ENCODE measurements around the gene COL4A2. TPM values are rescaled to one million over a fixed set of nuclear protein-coding genes. Genes with fewer than 3 reads are reported as not detected.
"Not testable (repeated sequence)": the region's sequence is repeated elsewhere in the genome, so short reads cannot be mapped to it uniquely, and the experiment has no call there.

Gene COL4A2
- total and polyA plus RNA-seq, 2 experiments from 2014 or later: 146 to 455 TPM

DNA sequence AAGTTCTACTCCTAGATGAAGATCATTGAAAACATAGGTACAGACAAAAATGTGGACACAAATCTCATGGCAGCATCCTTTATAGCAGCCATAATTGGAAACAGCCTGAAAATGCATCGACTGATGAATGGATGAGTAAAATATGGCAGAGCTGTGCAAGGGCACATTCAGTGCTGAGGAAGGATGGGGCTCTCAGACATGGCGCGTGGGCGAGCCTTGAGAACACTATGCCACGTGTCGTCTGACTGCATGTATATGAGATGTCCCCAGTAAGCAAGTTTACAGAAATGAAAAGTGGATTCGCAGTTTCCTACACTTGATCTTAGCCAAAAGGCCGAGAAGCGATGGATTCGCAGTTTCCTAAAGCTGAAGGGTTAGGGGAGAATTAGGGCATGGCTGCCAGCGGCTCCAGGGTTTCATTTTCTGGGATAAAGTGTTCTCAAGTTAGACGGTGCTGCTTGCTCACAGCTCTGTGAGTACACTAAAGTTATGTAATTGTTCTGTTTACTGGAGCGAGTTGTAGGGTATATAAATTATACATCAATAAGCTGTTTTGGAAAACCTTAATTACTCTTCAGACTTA, 176.4 kb downstream of the COL4A2 start:
- in situ Hi-C loops (cut with MboI): no loop called here
- 78 to 84% methylated on average over 13 of the region's 13 CpGs for WGBS, 2 experiments (ENCODE audit: low coverage in 1 of 2, low lambda C conversion rate in 2 of 2, missing lambda C conversion rate in 2 of 2)
- Histone ChIP-seq H3K9me3 (ENCODE audit: low read depth) (no peaks in the 10 kb centered on the region), H3K4me1 (ENCODE audit: insufficient read depth) (no peaks in the 10 kb centered on the region), H3K9ac (no peak overlapping the region), H3K27me3 (replicated peaks; ENCODE audit: insufficient read depth) (no peaks in the 10 kb centered on the region), H3K9me2 (ENCODE audit: insufficient read depth) (no peaks in the 10 kb centered on the region), H3K4me2 (ENCODE audit: unreplicated experiment) (no peak overlapping the region), H3K27ac (no peak overlapping the region), H3F3A (ENCODE audit: insufficient read depth) (no peaks in the 10 kb centered on the region), H2AFZ (no peak overlapping the region), H3K4me3 (no peak overlapping the region), H4K20me1 (ENCODE audit: insufficient read depth) (no peaks in the 10 kb centered on the region), H3K36me3 (ENCODE audit: low read depth) (no peaks in the 10 kb centered on the region), H3K79me2 (ENCODE audit: insufficient read depth) (no peaks in the 10 kb centered on the region)
- no peak for DNase-seq
- TF ChIP-seq EZH2 (IDR thresholded peaks at IDR 0.05; ENCODE audit: insufficient read depth, poor library complexity, severe bottlenecking): no peak
- TF ChIP-seq EZH2phosphoT487 (IDR thresholded peaks at IDR 0.05; ENCODE audit: insufficient read depth, low read depth): no peak

DNA sequence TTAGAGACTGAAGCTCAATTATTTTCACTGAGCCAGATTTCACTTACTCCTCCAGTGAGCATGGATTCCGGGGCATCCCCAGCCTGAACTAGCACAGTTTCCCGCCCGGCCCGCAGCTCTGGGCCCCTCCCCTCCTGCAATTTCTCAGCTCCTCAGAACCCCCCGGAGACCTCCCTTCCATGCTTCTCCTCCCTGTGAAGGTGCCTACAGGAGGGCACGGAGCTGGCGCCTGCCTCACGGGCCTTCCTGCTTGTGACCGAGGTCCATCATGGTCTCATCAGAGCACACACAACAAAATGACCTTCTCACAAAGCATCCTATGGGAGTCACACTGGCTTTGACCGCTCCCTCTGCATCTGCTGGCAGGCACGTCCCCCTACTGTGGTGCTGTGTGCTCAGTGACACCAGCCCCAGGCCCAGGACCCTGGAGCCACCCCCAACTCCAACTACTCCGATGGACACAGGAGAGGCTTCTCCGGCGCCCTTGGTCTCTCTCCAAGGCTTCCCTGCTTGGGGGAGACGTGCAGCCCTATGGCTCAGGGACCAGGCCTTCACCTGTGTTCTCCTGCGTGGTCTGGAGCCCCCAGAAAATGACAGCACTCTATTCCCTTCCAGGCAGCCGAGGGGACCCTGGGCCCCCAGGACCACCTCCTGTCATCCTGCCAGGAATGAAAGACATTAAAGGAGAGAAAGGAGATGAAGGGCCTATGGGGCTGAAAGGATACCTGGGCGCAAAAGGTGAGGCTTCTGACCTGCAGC, 177.4 kb downstream of the COL4A2 start:
- TF ChIP-seq EZH2phosphoT487 (IDR thresholded peaks at IDR 0.05; ENCODE audit: insufficient read depth, low read depth): no peak
- Histone ChIP-seq H3K27ac (no peak overlapping the region), H2AFZ (no peak overlapping the region), H3K9ac (no peak overlapping the region), H3K4me3 (no peak overlapping the region), H3K9me3 (ENCODE audit: low read depth) (no peaks in the 10 kb centered on the region), H3K27me3 (replicated peaks; ENCODE audit: insufficient read depth) (no peaks in the 10 kb centered on the region), H4K20me1 (ENCODE audit: insufficient read depth) (no peaks in the 10 kb centered on the region), H3K4me1 (ENCODE audit: insufficient read depth) (no peaks in the 10 kb centered on the region), H3F3A (ENCODE audit: insufficient read depth) (no peaks in the 10 kb centered on the region), H3K4me2 (ENCODE audit: unreplicated experiment) (no peak overlapping the region), H3K79me2 (ENCODE audit: insufficient read depth) (no peaks in the 10 kb centered on the region), H3K9me2 (ENCODE audit: insufficient read depth) (no peaks in the 10 kb centered on the region), H3K36me3 (ENCODE audit: low read depth) (no peaks in the 10 kb centered on the region)
- no peak for DNase-seq
- in situ Hi-C loops (cut with MboI): no loop called here
- WGBS, 2 experiments (ENCODE audit: low coverage in 1 of 2, low lambda C conversion rate in 2 of 2, missing lambda C conversion rate in 2 of 2): 85 to 86% methylated on average over 14 to 18 of the region's 18 CpGs

DNA sequence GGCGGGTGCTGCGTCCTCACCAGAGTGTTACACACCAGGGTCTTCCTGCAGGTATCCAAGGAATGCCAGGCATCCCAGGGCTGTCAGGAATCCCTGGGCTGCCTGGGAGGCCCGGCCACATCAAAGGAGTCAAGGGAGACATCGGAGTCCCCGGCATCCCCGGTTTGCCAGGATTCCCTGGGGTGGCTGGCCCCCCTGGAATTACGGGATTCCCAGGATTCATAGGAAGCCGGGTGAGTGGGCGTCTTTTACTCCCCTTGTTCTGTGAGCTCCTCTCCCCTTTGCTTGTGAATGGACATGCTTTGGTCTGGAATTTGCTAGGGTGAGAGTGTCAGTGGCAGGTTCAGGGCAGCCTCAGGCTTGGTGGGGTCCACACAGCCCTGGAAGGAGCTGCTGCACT, 178.5 kb downstream of the COL4A2 start:
- in situ Hi-C loops (cut with MboI): no loop called here
- TF ChIP-seq EZH2phosphoT487 (IDR thresholded peaks at IDR 0.05; ENCODE audit: insufficient read depth, low read depth) (no peak), EZH2 (IDR thresholded peaks at IDR 0.05; ENCODE audit: insufficient read depth, poor library complexity, severe bottlenecking) (no peak)
- H3K9me2 ChIP-seq (ENCODE audit: insufficient read depth): no peaks in the 10 kb centered on the region
- no peaks in the 10 kb centered on the region for H4K20me1 ChIP-seq (ENCODE audit: insufficient read depth)
- no peak for DNase-seq
- no peak overlapping the region for H3K4me2 ChIP-seq (ENCODE audit: unreplicated experiment)
- H3K79me2 ChIP-seq (ENCODE audit: insufficient read depth): no peaks in the 10 kb centered on the region
- no peaks in the 10 kb centered on the region for H3K27me3 ChIP-seq (replicated peaks; ENCODE audit: insufficient read depth)
- H3K4me3 ChIP-seq: no peak overlapping the region
- no peak overlapping the region for H3K9ac ChIP-seq
- no peak overlapping the region for H2AFZ ChIP-seq
- no peaks in the 10 kb centered on the region for H3K4me1 ChIP-seq (ENCODE audit: insufficient read depth)
- H3K27ac ChIP-seq: no peak overlapping the region
- WGBS, 2 experiments (ENCODE audit: low coverage in 1 of 2, low lambda C conversion rate in 2 of 2, missing lambda C conversion rate in 2 of 2): 68 to 71% methylated on average over 9 of the region's 9 CpGs
- H3K9me3 ChIP-seq (ENCODE audit: low read depth): no peaks in the 10 kb centered on the region
- no peaks in the 10 kb centered on the region for H3F3A ChIP-seq (ENCODE audit: insufficient read depth)
- no peaks in the 10 kb centered on the region for H3K36me3 ChIP-seq (ENCODE audit: low read depth)

DNA sequence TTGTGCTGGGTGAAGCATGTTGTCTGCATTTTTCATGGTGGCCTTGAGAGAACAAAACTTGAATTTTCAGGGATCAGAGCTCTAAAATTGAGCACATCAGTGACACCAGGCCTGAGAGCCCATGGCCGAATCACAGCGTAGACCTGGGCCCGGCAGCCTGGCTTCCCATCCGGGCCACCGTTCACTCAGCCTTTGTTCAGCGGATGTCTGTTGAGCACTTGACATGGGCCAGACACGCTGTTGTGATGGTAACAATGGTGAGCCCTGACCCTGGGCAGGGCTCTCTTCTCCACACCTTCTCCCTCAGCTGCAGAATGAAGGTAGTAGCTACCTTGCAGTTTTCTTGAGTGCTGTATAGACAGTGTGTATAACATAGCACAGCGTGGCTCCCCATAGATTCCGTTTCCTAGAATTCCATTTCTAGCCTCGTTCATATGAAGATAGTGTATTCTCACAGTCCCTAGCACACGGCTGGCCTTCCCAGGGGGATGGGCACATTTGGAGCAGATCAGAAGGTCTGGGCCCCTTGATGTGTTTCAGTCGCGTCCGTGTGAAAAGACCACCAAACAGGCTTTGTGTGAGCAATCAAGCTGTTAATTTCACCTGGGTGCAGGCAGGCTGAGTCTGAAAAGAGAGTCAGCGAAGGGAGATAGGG, 179.1 kb downstream of the COL4A2 start:
- no peaks in the 10 kb centered on the region for H3K9me2 ChIP-seq (ENCODE audit: insufficient read depth)
- in situ Hi-C loops (cut with MboI): no loop called here

DNA sequence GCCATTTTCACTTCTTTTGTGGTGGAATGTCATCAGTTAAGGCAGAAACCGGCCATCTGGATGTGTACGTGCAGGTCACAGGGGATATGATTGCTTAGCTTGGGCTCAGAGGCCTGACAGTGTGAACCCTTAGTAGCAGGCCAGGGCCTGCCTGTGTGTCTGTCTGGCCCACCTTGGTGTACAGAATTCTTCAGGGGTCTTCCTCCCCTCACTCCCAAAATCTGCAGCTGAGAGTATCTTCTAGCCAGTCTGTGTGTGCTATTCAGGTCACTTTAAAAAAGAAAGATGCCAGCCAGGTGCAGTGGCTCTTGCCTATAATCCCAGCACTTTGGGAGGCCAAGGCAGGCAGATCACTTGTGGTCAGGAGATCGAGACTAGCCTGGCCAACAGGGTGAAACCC, 179.8 kb downstream of the COL4A2 start:
- H3F3A ChIP-seq (ENCODE audit: insufficient read depth); DNase-seq; H3K4me1 ChIP-seq (ENCODE audit: insufficient read depth); H3K27ac ChIP-seq; in situ Hi-C loops (cut with MboI); H3K9ac ChIP-seq; H3K4me3 ChIP-seq; H4K20me1 ChIP-seq (ENCODE audit: insufficient read depth); H3K9me2 ChIP-seq (ENCODE audit: insufficient read depth); H3K36me3 ChIP-seq (ENCODE audit: low read depth); H3K9me3 ChIP-seq (ENCODE audit: low read depth); H3K4me2 ChIP-seq (ENCODE audit: unreplicated experiment); H3K27me3 ChIP-seq (replicated peaks; ENCODE audit: insufficient read depth); H3K79me2 ChIP-seq (ENCODE audit: insufficient read depth); H2AFZ ChIP-seq: not testable (repeated sequence)
- 71 to 80% methylated on average over 1 to 3 of the region's 3 CpGs for WGBS, 2 experiments (ENCODE audit: low coverage in 1 of 2, low lambda C conversion rate in 2 of 2, missing lambda C conversion rate in 2 of 2)

More for the DNA sequence above, 179.1 kb downstream of the COL4A2 start:
- H3K27ac ChIP-seq: no peak overlapping the region
- no peak for TF ChIP-seq EZH2phosphoT487 (IDR thresholded peaks at IDR 0.05; ENCODE audit: insufficient read depth, low read depth)
- no peak for TF ChIP-seq EZH2 (IDR thresholded peaks at IDR 0.05; ENCODE audit: insufficient read depth, poor library complexity, severe bottlenecking)
- H3K27me3 ChIP-seq (replicated peaks; ENCODE audit: insufficient read depth): no peaks in the 10 kb centered on the region
- no peak overlapping the region for H3K9ac ChIP-seq
- no peaks in the 10 kb centered on the region for H3K4me1 ChIP-seq (ENCODE audit: insufficient read depth)
- no peak overlapping the region for H3K4me3 ChIP-seq
- no peaks in the 10 kb centered on the region for H3F3A ChIP-seq (ENCODE audit: insufficient read depth)
- H3K79me2 ChIP-seq (ENCODE audit: insufficient read depth): no peaks in the 10 kb centered on the region
- H3K4me2 ChIP-seq (ENCODE audit: unreplicated experiment): no peak overlapping the region
- no peaks in the 10 kb centered on the region for H3K9me3 ChIP-seq (ENCODE audit: low read depth)
- no peak overlapping the region for H2AFZ ChIP-seq
- no peak for DNase-seq
- H3K36me3 ChIP-seq (ENCODE audit: low read depth): no peaks in the 10 kb centered on the region
- no peaks in the 10 kb centered on the region for H4K20me1 ChIP-seq (ENCODE audit: insufficient read depth)
- 85 to 91% methylated on average over 15 of the region's 15 CpGs for WGBS, 2 experiments (ENCODE audit: low coverage in 1 of 2, low lambda C conversion rate in 2 of 2, missing lambda C conversion rate in 2 of 2)
